NCI-H1417 (cell line): ENCODE data around the gene TRAFD1.

Experiments
- DNase-seq, 3 experiments: peaks; one replicate each; lab custom pipeline; 2025; lab: John Stamatoyannopoulos, UW

The TRAFD1 gene

GRCh38 chr12:112160611-112161010, 35.3 kb downstream of the TRAFD1 start:
- DNase-seq, result no peak

DNA sequence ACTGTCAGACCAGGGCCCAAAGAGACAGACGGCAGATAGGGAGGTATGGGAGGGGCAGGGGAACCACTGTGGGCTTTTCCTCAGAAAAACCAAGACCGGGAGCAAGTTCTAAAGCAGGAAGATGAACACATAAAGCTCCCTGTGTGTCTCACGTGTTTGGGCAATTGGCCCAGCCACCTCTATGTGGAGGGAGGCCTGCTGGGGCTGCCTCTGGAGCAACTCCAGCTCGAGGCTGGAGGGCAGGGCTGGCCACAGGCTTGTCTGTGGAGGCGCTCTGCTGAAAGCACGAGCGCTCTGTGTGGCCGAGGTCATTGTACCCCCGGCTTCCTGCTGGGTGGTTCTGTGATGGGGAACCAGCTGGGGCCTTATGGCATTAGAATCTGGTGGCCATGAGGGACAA, 36.4 kb downstream of the TRAFD1 start:
- DNase-seq, result no peak

- DNase-seq, result no peak
Observed at GRCh38 chr12:112162241-112162790, 37.0 kb downstream of the TRAFD1 start.

DNA sequence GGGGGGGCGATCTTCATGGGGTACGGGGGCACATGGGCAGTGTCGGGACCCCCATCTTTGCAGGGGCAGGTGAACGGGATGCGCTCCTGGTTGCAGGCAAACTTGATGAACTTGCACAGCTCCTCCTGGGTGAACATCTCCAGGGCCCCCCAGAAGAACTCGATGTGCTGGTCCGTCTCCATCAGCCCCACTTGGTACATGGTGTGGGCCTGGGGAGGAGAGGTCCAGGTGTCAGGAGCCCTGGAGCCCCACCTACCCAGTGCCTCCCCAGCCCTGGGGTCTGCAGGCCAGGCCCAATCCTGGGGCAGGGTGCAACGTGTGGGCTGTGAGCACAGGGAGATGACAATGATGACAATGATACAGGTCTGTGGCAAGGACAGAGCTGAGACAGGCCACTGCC, 37.7 kb downstream of the TRAFD1 start:
- DNase-seq, result no peak

- DNase-seq, result no peak
Observed at GRCh38 chr12:112163471-112163991, 38.2 kb downstream of the TRAFD1 start.

- DNase-seq, result no peak
Observed at GRCh38 chr12:112164011-112164660, 38.8 kb downstream of the TRAFD1 start.

DNA sequence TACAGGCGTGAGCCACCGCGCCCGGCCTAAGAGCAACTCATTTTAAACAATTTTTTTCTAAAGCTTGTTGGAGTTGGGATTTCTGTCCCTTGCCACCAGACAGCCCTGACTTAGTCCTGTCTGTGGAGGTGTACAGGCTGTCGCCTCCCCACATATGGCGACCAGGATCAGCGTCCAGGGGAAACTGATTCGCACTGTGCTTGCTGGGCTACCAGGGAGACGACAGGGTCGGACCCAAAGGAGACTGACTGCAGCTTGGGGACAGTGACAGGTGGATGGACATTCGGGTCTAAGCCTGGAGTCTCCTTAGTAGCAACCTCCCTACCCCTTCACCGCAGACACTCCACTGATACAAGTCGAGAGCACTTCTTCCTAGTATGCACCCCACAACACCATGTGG, 40.3 kb downstream of the TRAFD1 start:
- no peak for DNase-seq

GRCh38 chr12:112166051-112167015, 41.0 kb downstream of the TRAFD1 start:
- no peak for DNase-seq

DNA sequence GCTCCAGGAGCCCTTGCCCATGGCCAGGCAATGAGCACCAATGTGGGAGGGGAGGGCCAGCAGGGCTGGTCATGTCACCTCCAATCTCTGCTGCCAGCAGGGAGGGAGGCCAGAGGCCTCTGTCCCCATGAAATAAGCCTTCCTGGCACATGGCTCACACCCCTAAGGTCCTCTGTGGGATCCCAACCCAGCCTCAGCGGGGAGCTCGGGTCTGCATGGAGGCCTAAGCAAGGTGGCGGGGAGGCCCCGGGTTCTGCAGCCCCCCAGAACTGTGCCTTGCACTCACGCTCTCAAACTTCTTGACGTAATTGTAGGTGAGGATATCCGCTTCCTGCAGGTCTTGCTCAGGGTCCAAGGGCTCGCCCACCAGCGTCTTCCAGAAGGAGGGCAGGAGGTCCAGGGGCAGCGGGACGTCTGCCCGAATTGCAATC, 41.7 kb downstream of the TRAFD1 start:
- no peak for DNase-seq

DNA sequence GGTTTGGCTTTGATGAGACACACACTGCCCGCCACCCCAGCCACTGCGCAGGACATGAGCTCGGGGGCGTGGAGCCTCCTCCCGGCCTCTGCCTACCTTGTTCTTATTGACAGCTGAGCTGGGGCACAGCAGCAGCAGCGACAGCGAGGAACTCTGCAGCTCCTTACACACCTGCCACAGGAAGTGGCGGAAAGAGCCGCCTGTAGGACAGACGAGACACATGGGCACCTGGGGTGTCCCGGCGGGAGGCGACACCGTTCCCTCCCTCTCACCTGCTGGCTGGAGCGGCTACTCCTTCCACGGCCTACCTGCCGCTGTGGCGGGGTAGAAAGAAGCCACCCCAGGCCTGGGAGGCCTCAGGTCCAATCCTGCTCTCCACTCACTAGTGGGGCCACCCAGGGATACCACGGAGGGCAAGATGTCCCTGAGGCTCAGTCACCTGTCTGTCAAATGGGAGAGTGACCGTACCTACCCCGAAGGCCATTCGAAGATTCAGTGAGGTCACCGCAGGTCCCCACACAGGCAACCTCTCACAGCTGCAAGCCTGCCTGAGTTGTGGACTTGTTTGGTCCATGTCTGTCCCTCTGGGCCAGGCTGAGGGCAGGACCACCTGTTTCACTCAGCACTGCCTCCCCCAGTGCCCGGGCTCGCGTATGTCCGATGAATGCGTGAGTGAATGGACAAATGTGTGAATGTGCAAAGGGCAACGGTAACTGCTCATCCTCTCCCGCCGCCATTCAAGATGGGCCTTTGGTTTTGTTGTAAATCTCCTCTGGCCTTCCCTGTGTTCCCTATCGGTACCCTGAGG, 42.6 kb downstream of the TRAFD1 start:
- peak; percentile 45 to 72 (median 47) for DNase-seq

- no peak for DNase-seq
Observed at GRCh38 chr12:112168561-112168971, 43.2 kb downstream of the TRAFD1 start.

DNA sequence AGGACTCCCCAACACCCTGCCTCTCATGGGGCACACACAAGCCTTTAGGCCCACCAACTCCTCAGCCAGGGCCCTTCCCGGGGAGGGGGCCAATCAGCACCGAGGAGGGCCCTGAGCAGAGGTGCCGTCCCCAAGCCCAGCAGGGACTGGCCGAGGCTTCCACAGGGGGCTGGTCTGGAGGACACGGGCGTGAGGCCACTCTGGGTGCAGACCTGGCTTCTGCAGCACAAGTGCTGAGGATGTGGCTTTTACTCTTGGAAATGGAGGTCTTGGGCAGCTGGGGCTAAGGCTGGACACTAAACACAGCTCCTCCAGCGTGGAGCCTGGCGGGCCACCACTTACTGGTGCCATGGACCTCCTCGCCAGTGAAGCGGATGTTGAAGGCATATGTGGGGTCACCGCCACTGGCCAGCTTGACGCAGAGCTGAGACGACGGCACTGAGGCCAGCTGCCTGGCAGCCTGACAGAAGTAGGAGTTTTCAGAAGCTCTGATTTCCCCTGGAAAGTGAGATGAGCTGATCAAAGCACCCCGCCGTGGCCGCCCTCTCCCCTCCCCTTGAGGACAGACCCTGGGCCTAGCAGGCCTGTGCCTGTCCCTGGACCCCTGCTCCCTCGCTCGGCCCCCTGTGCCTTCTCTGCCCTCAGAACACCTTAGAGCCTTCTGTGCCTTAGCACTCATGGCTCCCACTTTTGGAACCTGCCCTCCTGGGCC, 44.0 kb downstream of the TRAFD1 start:
- DNase-seq, result no peak

DNA sequence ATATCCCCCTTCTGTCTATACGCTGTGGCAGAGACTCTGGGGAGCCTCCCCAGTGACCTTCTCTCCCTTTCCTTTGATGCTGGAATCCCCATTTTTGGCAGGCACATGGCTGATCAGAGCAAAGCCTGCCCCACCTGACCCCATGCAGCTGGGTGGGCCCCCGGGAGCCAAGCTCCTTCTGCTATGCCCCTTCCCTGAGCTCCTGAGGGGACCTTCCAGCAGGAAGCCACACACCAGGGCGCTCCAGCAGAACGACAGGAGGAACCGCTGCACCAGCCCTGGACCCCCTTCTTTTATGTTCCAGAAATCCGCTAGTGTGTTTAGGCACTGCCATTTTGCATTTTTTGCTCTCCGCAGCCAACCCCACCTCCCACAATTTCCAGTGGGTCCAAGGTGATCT, 44.6 kb downstream of the TRAFD1 start:
- DNase-seq, result no peak

DNA sequence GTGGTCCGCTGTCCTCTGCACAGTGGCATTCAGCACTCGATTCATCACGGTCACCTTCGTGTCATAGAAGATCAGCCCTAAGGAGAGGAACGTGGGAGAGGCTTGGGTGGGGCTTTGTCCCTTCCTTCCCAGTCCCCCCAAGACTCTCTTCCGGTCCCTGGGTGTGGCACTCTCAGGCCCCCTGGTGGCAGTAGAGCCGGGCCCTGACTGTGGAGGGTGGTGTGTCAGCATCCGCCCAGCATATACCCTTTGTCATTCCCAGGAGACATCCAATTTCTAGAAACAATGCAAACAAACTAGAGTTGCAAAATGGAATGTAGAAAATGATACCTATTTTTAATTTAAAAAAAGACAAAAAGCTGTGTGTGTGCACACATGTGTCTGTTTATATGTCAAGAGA, 45.0 kb downstream of the TRAFD1 start:
- no peak for DNase-seq

DNA sequence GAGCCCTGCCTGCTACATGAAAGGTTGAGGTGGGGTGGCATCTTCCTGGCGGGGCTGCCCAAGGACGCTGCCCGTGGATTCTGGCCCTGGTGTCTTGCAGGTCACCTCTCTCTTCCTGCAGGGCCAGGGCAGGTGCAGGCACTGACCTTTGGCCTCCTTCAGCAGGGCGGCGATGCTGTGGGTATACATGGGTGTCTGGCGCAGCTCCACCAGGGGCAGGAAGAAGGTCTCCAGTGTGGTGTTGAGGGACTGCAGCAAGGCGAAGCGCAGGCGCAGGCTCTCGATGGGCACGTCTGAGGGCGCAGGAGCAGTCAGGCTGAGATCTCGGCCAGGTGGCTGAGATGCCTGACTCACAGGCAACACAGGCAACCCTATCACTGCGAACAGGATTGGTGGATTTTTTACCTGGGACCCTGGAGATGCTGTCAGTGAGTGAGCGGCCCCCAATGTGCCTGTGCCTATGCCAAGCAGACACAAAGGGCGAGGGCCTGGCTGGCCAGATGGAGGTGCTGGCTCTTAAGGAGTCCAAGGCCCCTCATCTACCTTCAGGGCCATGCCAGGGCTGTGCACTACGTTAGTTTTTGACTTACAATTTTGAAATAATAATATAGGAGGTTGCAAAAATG, 45.7 kb downstream of the TRAFD1 start:
- no peak for DNase-seq

- DNase-seq, result no peak
Observed at GRCh38 chr12:112172556-112173324, 47.4 kb downstream of the TRAFD1 start.

GRCh38 chr12:112175361-112176155, 50.2 kb downstream of the TRAFD1 start:
- no peak for DNase-seq

DNA sequence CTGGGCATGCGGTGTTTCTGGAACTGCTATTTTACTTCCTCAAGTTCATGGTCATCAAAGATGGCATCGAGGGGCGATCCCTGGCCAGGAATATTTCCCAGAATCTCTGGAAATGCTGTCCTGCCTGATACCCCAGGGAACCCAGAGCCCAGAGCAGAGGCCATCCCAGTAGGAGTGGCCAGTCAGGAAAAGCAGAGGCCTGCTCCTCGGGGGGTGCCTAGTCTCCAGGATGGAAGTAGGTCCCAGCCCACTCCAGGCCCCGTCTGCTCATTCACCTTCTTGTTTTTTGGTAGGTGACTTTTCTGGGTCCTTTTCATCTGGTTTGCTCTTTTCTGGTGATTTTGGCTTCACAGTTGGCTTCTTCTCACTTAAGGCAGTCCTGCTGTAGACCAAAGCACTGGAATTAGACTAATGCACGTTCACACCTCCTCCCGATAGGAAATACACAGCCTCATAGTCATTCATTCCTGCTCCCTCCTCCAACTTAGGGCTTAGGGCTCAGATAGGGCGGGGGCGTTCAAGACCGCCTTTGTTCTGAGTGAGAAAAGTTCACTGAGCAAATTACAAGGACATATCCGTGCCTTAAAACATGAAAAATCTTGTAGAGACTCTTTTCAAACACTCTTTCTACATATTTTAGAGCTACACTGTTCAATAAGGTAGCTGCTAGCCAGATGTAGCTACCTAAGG, 51.1 kb downstream of the TRAFD1 start:
- DNase-seq, result no peak
